Measurements from ENCODE around the gene VIPAS39.

DNA sequence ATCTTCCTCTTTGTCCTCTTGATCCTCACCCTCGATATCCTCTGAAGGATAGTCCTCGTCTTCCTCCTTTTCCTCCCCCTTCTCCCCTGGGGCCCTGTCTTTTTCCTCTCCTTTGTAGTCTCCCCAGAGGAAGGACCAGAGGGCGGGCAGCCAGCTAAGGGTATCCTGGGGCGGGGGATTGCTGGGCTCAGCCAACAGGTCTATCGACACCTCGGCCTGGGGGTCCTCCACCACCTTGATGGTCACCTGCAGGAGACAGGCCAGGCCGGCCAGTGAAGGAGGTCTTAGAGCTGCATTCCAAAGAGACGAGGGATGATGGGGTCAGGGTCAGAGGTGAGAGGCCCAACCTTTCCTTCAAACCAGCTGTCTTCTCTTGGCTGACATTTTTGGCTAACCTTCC, 25.0 kb upstream of the VIPAS39 start:
- no peak for TF ChIP-seq CTCF (IDR thresholded peaks at IDR 0.05)
- TF ChIP-seq POLR2A (IDR thresholded peaks at IDR 0.05) = no peak

Data from tibial nerve (tissue), 3 donors.